ENCODE measurements around the gene OR1A2.
"Not testable (repeated sequence)": the region's sequence is repeated elsewhere in the genome, so short reads cannot be mapped to it uniquely, and the experiment has no call there.

- TF ChIP-seq, protein P1, sequence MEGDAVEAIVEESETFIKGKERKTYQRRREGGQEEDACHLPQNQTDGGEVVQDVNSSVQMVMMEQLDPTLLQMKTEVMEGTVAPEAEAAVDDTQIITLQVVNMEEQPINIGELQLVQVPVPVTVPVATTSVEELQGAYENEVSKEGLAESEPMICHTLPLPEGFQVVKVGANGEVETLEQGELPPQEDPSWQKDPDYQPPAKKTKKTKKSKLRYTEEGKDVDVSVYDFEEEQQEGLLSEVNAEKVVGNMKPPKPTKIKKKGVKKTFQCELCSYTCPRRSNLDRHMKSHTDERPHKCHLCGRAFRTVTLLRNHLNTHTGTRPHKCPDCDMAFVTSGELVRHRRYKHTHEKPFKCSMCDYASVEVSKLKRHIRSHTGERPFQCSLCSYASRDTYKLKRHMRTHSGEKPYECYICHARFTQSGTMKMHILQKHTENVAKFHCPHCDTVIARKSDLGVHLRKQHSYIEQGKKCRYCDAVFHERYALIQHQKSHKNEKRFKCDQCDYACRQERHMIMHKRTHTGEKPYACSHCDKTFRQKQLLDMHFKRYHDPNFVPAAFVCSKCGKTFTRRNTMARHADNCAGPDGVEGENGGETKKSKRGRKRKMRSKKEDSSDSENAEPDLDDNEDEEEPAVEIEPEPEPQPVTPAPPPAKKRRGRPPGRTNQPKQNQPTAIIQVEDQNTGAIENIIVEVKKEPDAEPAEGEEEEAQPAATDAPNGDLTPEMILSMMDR (tag by site-specific recombination; IDR thresholded peaks at IDR 0.05), result not testable (repeated sequence)
- TF ChIP-seq, protein P2, sequence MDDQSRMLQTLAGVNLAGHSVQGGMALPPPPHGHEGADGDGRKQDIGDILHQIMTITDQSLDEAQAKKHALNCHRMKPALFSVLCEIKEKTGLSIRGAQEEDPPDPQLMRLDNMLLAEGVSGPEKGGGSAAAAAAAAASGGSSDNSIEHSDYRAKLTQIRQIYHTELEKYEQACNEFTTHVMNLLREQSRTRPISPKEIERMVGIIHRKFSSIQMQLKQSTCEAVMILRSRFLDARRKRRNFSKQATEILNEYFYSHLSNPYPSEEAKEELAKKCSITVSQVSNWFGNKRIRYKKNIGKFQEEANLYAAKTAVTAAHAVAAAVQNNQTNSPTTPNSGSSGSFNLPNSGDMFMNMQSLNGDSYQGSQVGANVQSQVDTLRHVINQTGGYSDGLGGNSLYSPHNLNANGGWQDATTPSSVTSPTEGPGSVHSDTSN (CRISPR knock-in tag; IDR thresholded peaks at IDR 0.05), result not testable (repeated sequence)
- TF ChIP-seq, protein P3, sequence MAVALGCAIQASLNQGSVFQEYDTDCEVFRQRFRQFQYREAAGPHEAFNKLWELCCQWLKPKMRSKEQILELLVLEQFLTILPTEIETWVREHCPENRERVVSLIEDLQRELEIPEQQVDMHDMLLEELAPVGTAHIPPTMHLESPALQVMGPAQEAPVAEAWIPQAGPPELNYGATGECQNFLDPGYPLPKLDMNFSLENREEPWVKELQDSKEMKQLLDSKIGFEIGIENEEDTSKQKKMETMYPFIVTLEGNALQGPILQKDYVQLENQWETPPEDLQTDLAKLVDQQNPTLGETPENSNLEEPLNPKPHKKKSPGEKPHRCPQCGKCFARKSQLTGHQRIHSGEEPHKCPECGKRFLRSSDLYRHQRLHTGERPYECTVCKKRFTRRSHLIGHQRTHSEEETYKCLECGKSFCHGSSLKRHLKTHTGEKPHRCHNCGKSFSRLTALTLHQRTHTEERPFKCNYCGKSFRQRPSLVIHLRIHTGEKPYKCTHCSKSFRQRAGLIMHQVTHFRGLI (tag by site-specific recombination; IDR thresholded peaks at IDR 0.05), result not testable (repeated sequence)
- not testable (repeated sequence) for TF ChIP-seq ZFP41 (tag by site-specific recombination; IDR thresholded peaks at IDR 0.05; ENCODE audit: borderline replicate concordance); ZNF747 (tag by site-specific recombination; IDR thresholded peaks at IDR 0.05); ZBTB21 (tag by site-specific recombination; IDR thresholded peaks at IDR 0.05); ZNF624 (tag by site-specific recombination; IDR thresholded peaks at IDR 0.05); ZNF707 (tag by site-specific recombination; IDR thresholded peaks at IDR 0.05); ATF2 (tag by site-specific recombination; IDR thresholded peaks at IDR 0.05; ENCODE audit: low read depth); ZNF48 (tag by site-specific recombination; IDR thresholded peaks at IDR 0.05); PATZ1 (tag by site-specific recombination; IDR thresholded peaks at IDR 0.05); HOXA7 (CRISPR knock-in tag; IDR thresholded peaks at IDR 0.05; ENCODE audit: borderline replicate concordance); ZNF404 (tag by site-specific recombination; IDR thresholded peaks at IDR 0.05)
These were observed 43.7 kb downstream of the OR1A2 start for GRCh38 chr17:3241044-3241443.
